ENCODE data around the gene DGKI.

DNA sequence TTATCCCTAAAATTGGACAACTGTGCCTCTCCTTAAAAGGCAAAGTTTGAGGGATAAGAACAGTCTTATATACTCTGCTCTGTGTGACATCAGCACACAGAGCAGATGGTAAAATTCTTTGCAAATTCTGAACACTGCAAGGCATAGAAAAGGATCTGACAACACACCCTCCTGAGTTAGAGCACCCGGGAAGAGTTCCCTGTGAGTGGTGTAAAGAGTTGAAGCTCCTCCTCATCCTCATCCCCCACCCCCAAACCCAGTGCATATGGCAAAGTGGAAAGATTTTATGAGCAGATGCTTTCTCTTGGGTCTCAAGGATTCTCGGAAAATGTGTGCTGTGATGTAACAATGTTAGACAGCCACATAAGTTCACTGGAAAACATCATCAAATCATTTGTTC, 40.0 kb upstream of the DGKI start:
- TF ChIP-seq CTCF (IDR thresholded peaks at IDR 0.05 in 4 of 5, conservative IDR thresholded peaks at IDR 0.05 in 1 of 5) = no peak
- no peak for TF ChIP-seq POLR2A (IDR thresholded peaks at IDR 0.05)
